Endodermal cell (in vitro differentiated cells): ENCODE measurements around the gene SERBP1. TPM values are rescaled to one million over a fixed set of nuclear protein-coding genes. Genes with fewer than 3 reads are reported as not detected.

Experiments used
- DNase-seq: peaks from one replicate; pipeline ENCODE4 v3.0.0-alpha.2; 2017
- H3K27ac ChIP-seq: 2 replicates; pipeline ENCODE4 v1.5.1; 2013; ENCODE audit warnings: mild to moderate bottlenecking, low read depth, low read length, moderate library complexity
- H3K27me3 ChIP-seq: 2 replicates; pipeline ENCODE4 v1.6.1; 2013; ENCODE audit warnings: mild to moderate bottlenecking, low read length, moderate library complexity; ENCODE audit not compliant: insufficient read depth, control insufficient read depth, poor library complexity, severe bottlenecking
- H3K36me3 ChIP-seq: 2 replicates; pipeline ENCODE4 v1.7.0; 2013; ENCODE audit warnings: mild to moderate bottlenecking, low read length, moderate library complexity; ENCODE audit not compliant: control insufficient read depth, insufficient read depth
- H3K4me1 ChIP-seq: one replicate; pipeline ENCODE4 v1.7.0; 2013; ENCODE audit warnings: low read length; ENCODE audit not compliant: control insufficient read depth, insufficient read depth
- H3K4me3 ChIP-seq: 2 replicates; pipeline ENCODE4 v1.5.1; 2013; ENCODE audit warnings: mild to moderate bottlenecking, low read length, moderate library complexity
- H3K9ac ChIP-seq: 2 replicates; pipeline ENCODE4 v1.6.1; 2013; ENCODE audit warnings: mild to moderate bottlenecking, low read length, moderate library complexity; ENCODE audit not compliant: poor library complexity, severe bottlenecking; ENCODE audit errors: extremely low read depth
- H3K9me3 ChIP-seq: 2 replicates; pipeline ENCODE4 v1.6.1; 2013; ENCODE audit warnings: mild to moderate bottlenecking, low read length, moderate library complexity; ENCODE audit not compliant: control insufficient read depth
- H3K27ac Mint-ChIP-seq: 2 replicates; pipeline ENCODE4 v1.8.0; 2020; ENCODE audit warnings: mixed read lengths
- H3K27me3 Mint-ChIP-seq: 2 replicates; pipeline ENCODE4 v1.8.0; 2021; ENCODE audit warnings: mild to moderate bottlenecking, mixed read lengths; ENCODE audit not compliant: insufficient read depth
- H3K36me3 Mint-ChIP-seq: 2 replicates; pipeline ENCODE4 v1.8.0; 2020; ENCODE audit warnings: low read depth, mixed read lengths
- H3K4me1 Mint-ChIP-seq: 2 replicates; pipeline ENCODE4 v1.8.0; 2020; ENCODE audit warnings: mixed read lengths
- H3K4me3 Mint-ChIP-seq: 2 replicates; pipeline ENCODE4 v1.8.0; 2020; ENCODE audit warnings: mild to moderate bottlenecking, moderate library complexity, mixed read lengths
- H3K9me3 Mint-ChIP-seq: 2 replicates; pipeline ENCODE4 v1.8.0; 2020; ENCODE audit warnings: mild to moderate bottlenecking, mixed read lengths
- CTCF ChIP-seq: fragments of 200-600 bp; sonication (generic); conservative IDR thresholded peaks from 2 replicates; pipeline ENCODE4 v1.5.0; 2021; ENCODE audit warnings: antibody characterized with exemption, mild to moderate bottlenecking
- WGBS, 2 experiments: methylation state at CpG; one replicate each; pipeline versions ENCODE4 v1.1.5 to v1.1.7; 2013; ENCODE audit warnings: missing lambda C conversion rate in 2 of 2, mixed read lengths in 1 of 2; ENCODE audit not compliant: insufficient coverage in 1 of 2, insufficient read length in 1 of 2; 5-methylcytosine and 5-hydroxymethylcytosine counted together
- total RNA-seq, 2 donors: library from RNA; stranded (reverse); fragmentation: NEBNext Ultra II Directional in 1 of 2; extraction: Animal tissue kit (Norgen Biotek cat#: 25700) in 1 of 2; gene quantifications; 2 replicates in 1 of 2; 3 replicates in 1 of 2; pipeline ENCODE4 v1.2.1, GENCODE V29; 2021

Gene SERBP1
- total RNA-seq, 2 donors from 2014 or later: 312 to 331 TPM

DNA sequence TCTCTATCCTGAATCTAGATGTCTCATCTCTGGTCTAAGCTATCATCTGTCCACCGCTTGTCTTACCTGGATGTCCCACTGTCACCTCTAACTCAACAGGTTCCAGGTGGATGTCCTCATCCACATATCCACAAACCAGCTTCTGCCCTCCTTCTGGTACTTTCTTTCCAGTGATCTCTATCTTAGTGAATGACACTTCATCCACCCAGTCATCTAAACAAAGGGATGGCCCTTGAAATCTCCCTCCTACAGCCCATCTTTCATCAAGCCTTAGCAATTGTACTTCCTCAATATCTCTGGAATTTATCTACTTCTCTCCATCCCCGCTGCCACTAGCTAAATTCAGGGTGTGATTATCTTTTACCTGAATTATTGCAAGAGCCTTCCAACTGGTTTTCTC, 33.9 kb upstream of the SERBP1 start:
- Mint-ChIP-seq H3K9me3 (no peaks in the 10 kb centered on the region), H3K4me1 (peaks cover 33% of the 10 kb centered on the region), H3K36me3 (no peaks in the 10 kb centered on the region), H3K27me3 (peaks cover 50% of the 10 kb centered on the region), H3K4me3 (no peak overlapping the region), H3K27ac (no peak overlapping the region)
- Histone ChIP-seq H3K9me3 (no peaks in the 10 kb centered on the region), H3K4me3 (no peak overlapping the region), H3K27ac (no peak overlapping the region), H3K4me1 (peaks cover 7% of the 10 kb centered on the region), H3K27me3 (peaks cover 29% of the 10 kb centered on the region), H3K9ac (no peak overlapping the region), H3K36me3 (no peaks in the 10 kb centered on the region)
- DNase-seq: no peak
- WGBS, 2 experiments: 79 to 91% methylated on average over 2 of the region's 2 CpGs
- no peak for TF ChIP-seq CTCF

- Mint-ChIP-seq H3K4me1 (peaks cover 39% of the 10 kb centered on the region), H3K36me3 (no peaks in the 10 kb centered on the region), H3K9me3 (no peaks in the 10 kb centered on the region), H3K27me3 (peaks cover 47% of the 10 kb centered on the region), H3K27ac (no peak overlapping the region), H3K4me3 (no peak overlapping the region)
- TF ChIP-seq CTCF: no peak
- H3K36me3 ChIP-seq: no peaks in the 10 kb centered on the region
- no peak overlapping the region for H3K4me3 ChIP-seq
- H3K27ac ChIP-seq: no peak overlapping the region
- H3K4me1 ChIP-seq: peaks cover 7% of the 10 kb centered on the region
- H3K9me3 ChIP-seq: no peaks in the 10 kb centered on the region
- H3K27me3 ChIP-seq: peaks cover 29% of the 10 kb centered on the region
- no peak overlapping the region for H3K9ac ChIP-seq
- peak; percentile 76 for DNase-seq
- 53 to 55% methylated on average over 4 to 7 of the region's 7 CpGs for WGBS, 2 experiments
These were observed 33.2 kb upstream of the SERBP1 start for GRCh38 chr1:67463298-67463955.

- peak; percentile 59 for DNase-seq
- H3K9me3 ChIP-seq: no peaks in the 10 kb centered on the region
- no peaks in the 10 kb centered on the region for H3K36me3 ChIP-seq
- H3K27ac ChIP-seq: no peak overlapping the region
- peaks cover 42% of the 10 kb centered on the region for H3K27me3 ChIP-seq
- H3K4me3 ChIP-seq: no peak overlapping the region
- TF ChIP-seq CTCF: no peak
- Mint-ChIP-seq H3K27me3 (peaks cover 49% of the 10 kb centered on the region), H3K36me3 (no peaks in the 10 kb centered on the region), H3K27ac (no peak overlapping the region), H3K4me1 (peaks cover 44% of the 10 kb centered on the region), H3K4me3 (no peak overlapping the region), H3K9me3 (no peaks in the 10 kb centered on the region)
- WGBS, 2 experiments: 90 to 94% methylated on average over 2 to 9 of the region's 9 CpGs
- H3K4me1 ChIP-seq: peaks cover 7% of the 10 kb centered on the region
- no peak overlapping the region for H3K9ac ChIP-seq
These were observed 30.7 kb upstream of the SERBP1 start for GRCh38 chr1:67460676-67461500.
